B cell (primary cell): ENCODE results near the gene SLIT3. TPM values are rescaled to one million over a fixed set of nuclear protein-coding genes. Genes with fewer than 3 reads are reported as not detected.

Source experiments
- ATAC-seq: fragments of 200-7000 bp; cut with Tn5 transposase; one replicate; pipeline ENCODE4 v1.10.0; 2021; ENCODE audit warnings: low read depth, mild to moderate bottlenecking, moderate number of reproducible peaks, moderate library complexity
- CTCF ChIA-PET: fragments of 350-600 bp; sonication (Branson Sonifier 250); formaldehyde crosslinking; loops from one replicate; lab custom pipeline; 2021; ENCODE audit warnings: antibody characterized with exemption, inconsistent platforms; lab: Charles Lee
- POLR2A ChIA-PET: fragments of 350-600 bp; sonication (Branson Sonifier 250); formaldehyde crosslinking; loops from one replicate; lab custom pipeline; 2021; ENCODE audit warnings: antibody characterized with exemption; lab: Charles Lee
- DNase-seq: peaks from one replicate; pipeline ENCODE4 v3.0.0; 2013
- H2AFZ ChIP-seq: 2 replicates; pipeline ENCODE4 v1.6.1; 2012; ENCODE audit warnings: mild to moderate bottlenecking, low read depth, low read length; ENCODE audit not compliant: insufficient read depth, poor library complexity, severe bottlenecking
- H3K27ac ChIP-seq, 2 donors: 1 replicate in 1 of 2; 2 replicates in 1 of 2; pipeline ENCODE4 v1.5.1; 2012 to 2013; ENCODE audit warnings: low read length in 2 of 2, mild to moderate bottlenecking in 2 of 2, moderate library complexity in 1 of 2
- H3K27me3 ChIP-seq, 4 experiments: fragments of 200-600 bp in 1 of 4; sonication (generic) in 1 of 4; replicated peaks in 1 of 4; 1 replicate in 2 of 4; 2 replicates in 2 of 4; pipeline versions ENCODE4 v1.6.1 to v1.7.0; 2013 to 2016; ENCODE audit warnings: low read length in 3 of 4, mild to moderate bottlenecking in 2 of 4, mixed read lengths in 1 of 4, moderate library complexity in 1 of 4; ENCODE audit not compliant: insufficient read depth in 4 of 4, control insufficient read depth in 3 of 4; ENCODE audit errors: control extremely low read depth in 1 of 4
- H3K36me3 ChIP-seq, 2 experiments: replicated peaks in 1 of 2; 1 replicate in 1 of 2; 2 replicates in 1 of 2; pipeline versions ENCODE4 v1.6.1 to v1.7.1; 2013; ENCODE audit warnings: low read length in 1 of 2; ENCODE audit not compliant: insufficient read depth in 2 of 2, control insufficient read depth in 1 of 2; ENCODE audit errors: control extremely low read depth in 1 of 2, extremely low read depth in 1 of 2
- H3K4me1 ChIP-seq, 2 donors: fragments of 200-600 bp in 1 of 2; sonication (generic) in 1 of 2; 1 replicate in 1 of 2; 2 replicates in 1 of 2; pipeline versions ENCODE4 v1.5.1 to v1.6.1; 2013 to 2017; ENCODE audit warnings: low read length in 2 of 2; ENCODE audit not compliant: control insufficient read depth in 2 of 2, insufficient read depth in 2 of 2
- H3K4me2 ChIP-seq: replicated peaks from 2 replicates; pipeline ENCODE3; 2012; ENCODE audit warnings: mild to moderate bottlenecking, low read depth, low read length; ENCODE audit not compliant: poor library complexity, severe bottlenecking
- H3K4me3 ChIP-seq, 5 experiments: fragments of 200-600 bp in 1 of 5; sonication (generic) in 1 of 5; 1 replicate in 3 of 5; 2 replicates in 2 of 5; pipeline versions ENCODE4 v1.5.1 to v1.7.0; 2011 to 2016; ENCODE audit warnings: low read length in 4 of 5, mild to moderate bottlenecking in 4 of 5, low read depth in 2 of 5, control low read depth in 1 of 5, moderate library complexity in 1 of 5; ENCODE audit not compliant: insufficient read depth in 1 of 5; ENCODE audit errors: control extremely low read depth in 1 of 5, extremely low read depth in 1 of 5
- H3K79me2 ChIP-seq: fragments of 200-600 bp; sonication (generic); one replicate; pipeline ENCODE4 v1.6.0; 2016; ENCODE audit warnings: low read length; ENCODE audit not compliant: control insufficient read depth, insufficient read depth
- H3K9ac ChIP-seq: fragments of 200-600 bp; sonication (generic); 2 replicates; pipeline ENCODE4 v1.6.1; 2017; ENCODE audit warnings: mild to moderate bottlenecking, low read length, moderate library complexity
- H3K9me3 ChIP-seq, 3 donors: one replicate each; pipeline versions ENCODE4 v1.6.1 to v1.7.1; 2013; ENCODE audit warnings: low read length in 2 of 3; ENCODE audit not compliant: control insufficient read depth in 2 of 3, insufficient read depth in 1 of 3; ENCODE audit errors: control extremely low read depth in 1 of 3
- H4K20me1 ChIP-seq: 2 replicates; pipeline ENCODE4 v1.6.0; 2012; ENCODE audit warnings: mild to moderate bottlenecking, low read length; ENCODE audit not compliant: insufficient read depth, control insufficient read depth, poor library complexity, severe bottlenecking
- H3K27ac Mint-ChIP-seq: one replicate; pipeline ENCODE4 v1.8.0; 2021; ENCODE audit warnings: mixed read lengths
- H3K27me3 Mint-ChIP-seq: one replicate; pipeline ENCODE4 v1.8.0; 2021; ENCODE audit warnings: mixed read lengths
- H3K4me1 Mint-ChIP-seq: one replicate; pipeline ENCODE4 v1.8.0; 2021; ENCODE audit warnings: mixed read lengths
- H3K4me3 Mint-ChIP-seq: one replicate; pipeline ENCODE4 v1.8.0; 2021; ENCODE audit warnings: mixed read lengths
- H3K9me3 Mint-ChIP-seq: one replicate; pipeline ENCODE4 v1.8.0; 2022; ENCODE audit warnings: mixed read lengths; ENCODE audit not compliant: insufficient read depth
- EZH2 ChIP-seq: IDR thresholded peaks from 2 replicates; pipeline ENCODE4 v1.6.1; 2012; ENCODE audit warnings: borderline replicate concordance, low read depth, mild to moderate bottlenecking, moderate library complexity, low read length; ENCODE audit not compliant: insufficient read depth, poor library complexity, severe bottlenecking
- whole genome bisulfite sequencing: methylation state at CpG from one replicate; pipeline ENCODE4 v1.1.5; 2013; ENCODE audit warnings: missing lambda C conversion rate; ENCODE audit not compliant: insufficient coverage; 5-methylcytosine and 5-hydroxymethylcytosine counted together
- intact Hi-C: fragments of 100-400 bp; cut with micrococcal nuclease; formaldehyde crosslinking; loops from one replicate; pipeline ENCODE4 v1.10.0; 2022
- polyA plus RNA-seq: library from polyadenylated mRNA; depleted of rRNA; stranded (reverse); fragments of >200 nt; gene quantifications from 2 replicates; pipeline ENCODE4 v1.2.3, GENCODE V29; 2012
- total RNA-seq, 2 donors: library from RNA; stranded (reverse); fragments of 120-200 nt in 1 of 2; gene quantifications; 1 replicate in 1 of 2; 2 replicates in 1 of 2; pipeline versions ENCODE4 v1.2.3 to v1.2.4, GENCODE V29; 2013 to 2022
- TF ChIP-seq, protein P1 (sequence below): fragments of 200-600 bp; IDR thresholded peaks from one replicate; pipeline ENCODE4 v1.8.0; 2022; ENCODE audit warnings: antibody characterized with exemption, mild to moderate bottlenecking

Gene SLIT3
- total and polyA plus RNA-seq, 2 donors (not counting 1 experiment from before 2014, with no cell fraction given): not detected

DNA sequence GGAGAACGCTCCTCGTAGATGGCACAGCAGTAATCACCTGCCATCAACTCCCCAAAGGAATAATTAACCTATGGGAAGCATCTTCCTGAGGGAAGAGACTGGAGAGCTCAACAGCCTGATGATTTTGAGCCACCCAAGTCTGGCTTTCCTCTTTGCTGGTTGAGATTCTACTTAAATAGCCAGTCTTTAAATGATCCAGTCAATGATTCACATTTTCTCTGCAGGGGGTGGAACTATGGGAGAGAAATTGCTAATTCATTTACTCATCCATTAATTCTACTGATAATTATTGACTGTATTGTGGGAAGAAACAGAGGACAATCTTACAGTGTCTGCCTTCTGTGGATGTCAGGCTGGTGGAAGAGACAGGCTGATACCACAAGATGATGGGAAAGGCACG lies 366.8 kb downstream of the SLIT3 start:
- intact Hi-C loops: no loop called here
- no CpG with 5 or more reads among the region's 3 CpGs for WGBS
- Mint-ChIP-seq H3K4me3 (no peak overlapping the region), H3K27ac (no peak overlapping the region), H3K27me3 (peaks cover 23% of the 10 kb centered on the region), H3K9me3 (no peaks in the 10 kb centered on the region), H3K4me1 (no peaks in the 10 kb centered on the region)
- DNase-seq: no peak
- no peak overlapping the region for H3K27ac ChIP-seq
- POLR2A ChIA-PET: no interaction called here
- H3K9me3 ChIP-seq: peaks cover 0 to 3% (median 0%) of the 10 kb centered on the region in 3 donors
- no peaks in the 10 kb centered on the region for H3K4me1 ChIP-seq
- H3K27me3 ChIP-seq: peaks cover 0 to 6% (median 0%) of the 10 kb centered on the region in 4 experiments
- H3K4me2 ChIP-seq: no peak overlapping the region
- no peak overlapping the region for H2AFZ ChIP-seq
- H3K79me2 ChIP-seq: no peaks in the 10 kb centered on the region
- no peak overlapping the region for H3K9ac ChIP-seq
- ATAC-seq: no peak
- CTCF ChIA-PET: no interaction called here
- TF ChIP-seq, protein P1, sequence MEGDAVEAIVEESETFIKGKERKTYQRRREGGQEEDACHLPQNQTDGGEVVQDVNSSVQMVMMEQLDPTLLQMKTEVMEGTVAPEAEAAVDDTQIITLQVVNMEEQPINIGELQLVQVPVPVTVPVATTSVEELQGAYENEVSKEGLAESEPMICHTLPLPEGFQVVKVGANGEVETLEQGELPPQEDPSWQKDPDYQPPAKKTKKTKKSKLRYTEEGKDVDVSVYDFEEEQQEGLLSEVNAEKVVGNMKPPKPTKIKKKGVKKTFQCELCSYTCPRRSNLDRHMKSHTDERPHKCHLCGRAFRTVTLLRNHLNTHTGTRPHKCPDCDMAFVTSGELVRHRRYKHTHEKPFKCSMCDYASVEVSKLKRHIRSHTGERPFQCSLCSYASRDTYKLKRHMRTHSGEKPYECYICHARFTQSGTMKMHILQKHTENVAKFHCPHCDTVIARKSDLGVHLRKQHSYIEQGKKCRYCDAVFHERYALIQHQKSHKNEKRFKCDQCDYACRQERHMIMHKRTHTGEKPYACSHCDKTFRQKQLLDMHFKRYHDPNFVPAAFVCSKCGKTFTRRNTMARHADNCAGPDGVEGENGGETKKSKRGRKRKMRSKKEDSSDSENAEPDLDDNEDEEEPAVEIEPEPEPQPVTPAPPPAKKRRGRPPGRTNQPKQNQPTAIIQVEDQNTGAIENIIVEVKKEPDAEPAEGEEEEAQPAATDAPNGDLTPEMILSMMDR: no peak
- TF ChIP-seq EZH2: no peak
- no peaks in the 10 kb centered on the region for H4K20me1 ChIP-seq
- H3K4me3 ChIP-seq: no peak overlapping the region
- H3K36me3 ChIP-seq: no peaks in the 10 kb centered on the region

DNA sequence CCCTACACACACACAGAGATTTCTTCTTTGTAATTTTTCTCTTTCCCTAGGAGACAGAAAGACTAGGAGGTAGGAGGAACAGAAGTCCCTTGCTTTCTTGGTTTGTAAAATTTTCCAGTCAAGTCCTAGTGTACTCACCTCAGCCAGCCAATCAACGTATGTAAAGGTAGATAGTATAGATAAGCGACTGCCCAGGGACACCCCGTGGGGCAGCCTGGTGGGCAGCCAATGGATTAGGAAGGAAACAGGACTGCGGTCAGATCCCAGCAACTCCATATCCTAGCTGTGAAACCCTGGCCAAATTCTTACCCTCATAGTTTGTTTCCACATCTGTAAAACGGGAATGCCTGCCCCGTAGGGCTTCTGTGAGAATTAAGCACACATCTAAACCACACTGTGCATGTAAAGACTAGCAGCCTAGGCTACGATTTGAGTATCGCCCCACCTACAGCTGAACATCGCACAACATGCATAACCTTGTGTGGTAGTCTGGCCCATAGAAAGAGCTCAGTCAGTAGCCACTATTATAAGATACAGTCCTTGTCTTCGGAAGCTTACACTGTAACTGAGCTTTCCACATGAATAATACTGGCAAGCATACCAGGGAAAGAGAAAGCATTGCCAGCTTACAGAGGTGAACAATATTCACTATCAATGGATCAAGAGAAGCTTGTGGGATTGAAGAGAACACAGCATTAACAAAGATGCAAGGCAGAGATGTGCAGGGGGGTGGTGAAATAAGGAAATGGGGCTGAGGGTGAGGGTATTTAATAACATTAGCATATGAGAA lies 368.3 kb downstream of the SLIT3 start:
- peaks cover 0 to 3% (median 0%) of the 10 kb centered on the region in 3 donors for H3K9me3 ChIP-seq
- no peak for DNase-seq
- CTCF ChIA-PET: no interaction called here
- H3K27ac ChIP-seq: no peak overlapping the region
- Mint-ChIP-seq H3K4me3 (no peak overlapping the region), H3K4me1 (no peaks in the 10 kb centered on the region), H3K27ac (no peak overlapping the region), H3K27me3 (peaks cover 23% of the 10 kb centered on the region), H3K9me3 (no peaks in the 10 kb centered on the region)
- POLR2A ChIA-PET: no interaction called here
- H2AFZ ChIP-seq: no peak overlapping the region
- no peak for ATAC-seq
- no peaks in the 10 kb centered on the region for H4K20me1 ChIP-seq
- no peak overlapping the region for H3K9ac ChIP-seq
- intact Hi-C loops: no loop called here
- H3K79me2 ChIP-seq: no peaks in the 10 kb centered on the region
- H3K4me2 ChIP-seq: no peak overlapping the region
- WGBS: 92% methylated on average over 8 of the region's 10 CpGs
- no peak overlapping the region for H3K4me3 ChIP-seq
- H3K27me3 ChIP-seq: peaks cover 0 to 6% (median 0%) of the 10 kb centered on the region in 4 experiments
- no peaks in the 10 kb centered on the region for H3K4me1 ChIP-seq
- no peaks in the 10 kb centered on the region for H3K36me3 ChIP-seq
- TF ChIP-seq EZH2: no peak
- TF ChIP-seq, protein P1: no peak
